SH-SY5Y (cell line): ENCODE results near the gene STRAP.

Experiments
- GATA2 ChIP-seq: IDR thresholded peaks from 2 replicates; pipeline ENCODE4 v1.6.1; 2011; ENCODE audit warnings: mild to moderate bottlenecking, low read depth, low read length
- GATA3 ChIP-seq: IDR thresholded peaks from 2 replicates; pipeline ENCODE4 v1.6.1; 2011; ENCODE audit warnings: low read depth, mild to moderate bottlenecking, low read length, moderate library complexity

DNA sequence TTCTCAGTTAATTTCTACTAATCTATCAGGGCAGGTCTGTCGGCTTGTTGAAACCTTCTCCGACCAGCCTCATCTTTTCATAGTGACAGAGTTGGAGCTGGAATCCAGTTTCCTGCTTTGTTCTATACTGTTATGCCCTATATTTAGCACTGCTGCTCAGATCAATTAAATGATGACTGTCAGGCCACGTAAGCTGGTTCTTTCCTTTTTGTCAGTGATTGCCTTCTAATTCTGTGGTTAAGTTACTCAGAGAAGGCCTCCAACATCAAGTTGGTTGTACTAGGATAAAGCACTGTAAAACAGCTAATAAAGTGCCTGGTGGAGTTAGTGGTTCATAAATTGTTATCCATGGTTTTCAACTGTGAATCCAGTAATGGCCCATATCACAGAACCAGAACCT lies 51.6 kb downstream of the STRAP start:
- no peak for TF ChIP-seq GATA2
- TF ChIP-seq GATA3: no peak
